ENCODE data around the gene ZDHHC14.

Gene ZDHHC14

DNA sequence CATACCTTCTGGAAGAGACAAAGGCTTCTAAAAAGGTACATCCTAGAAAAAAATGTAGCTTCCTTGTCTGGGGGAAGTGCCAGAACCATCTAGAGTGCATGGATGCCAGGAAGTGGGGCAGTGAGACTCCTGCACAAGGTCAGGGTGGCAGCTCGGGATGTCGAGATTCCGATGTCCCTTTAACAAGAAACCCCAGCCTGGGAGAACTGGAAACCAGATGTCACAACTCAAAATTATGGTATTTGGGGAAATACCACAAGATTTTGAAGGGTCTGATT, 168.4 kb downstream of the ZDHHC14 start:
- H3K4me3 ChIP-seq (replicated peaks; ENCODE audit: low read depth, low read length), result no peak overlapping the region
- DNase-seq (ENCODE audit: extremely low read depth, low read depth), result no peak
- TF ChIP-seq, protein P1, sequence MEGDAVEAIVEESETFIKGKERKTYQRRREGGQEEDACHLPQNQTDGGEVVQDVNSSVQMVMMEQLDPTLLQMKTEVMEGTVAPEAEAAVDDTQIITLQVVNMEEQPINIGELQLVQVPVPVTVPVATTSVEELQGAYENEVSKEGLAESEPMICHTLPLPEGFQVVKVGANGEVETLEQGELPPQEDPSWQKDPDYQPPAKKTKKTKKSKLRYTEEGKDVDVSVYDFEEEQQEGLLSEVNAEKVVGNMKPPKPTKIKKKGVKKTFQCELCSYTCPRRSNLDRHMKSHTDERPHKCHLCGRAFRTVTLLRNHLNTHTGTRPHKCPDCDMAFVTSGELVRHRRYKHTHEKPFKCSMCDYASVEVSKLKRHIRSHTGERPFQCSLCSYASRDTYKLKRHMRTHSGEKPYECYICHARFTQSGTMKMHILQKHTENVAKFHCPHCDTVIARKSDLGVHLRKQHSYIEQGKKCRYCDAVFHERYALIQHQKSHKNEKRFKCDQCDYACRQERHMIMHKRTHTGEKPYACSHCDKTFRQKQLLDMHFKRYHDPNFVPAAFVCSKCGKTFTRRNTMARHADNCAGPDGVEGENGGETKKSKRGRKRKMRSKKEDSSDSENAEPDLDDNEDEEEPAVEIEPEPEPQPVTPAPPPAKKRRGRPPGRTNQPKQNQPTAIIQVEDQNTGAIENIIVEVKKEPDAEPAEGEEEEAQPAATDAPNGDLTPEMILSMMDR (IDR thresholded peaks at IDR 0.05; ENCODE audit: low read depth, low read length, missing control alignments), result no peak

DNA sequence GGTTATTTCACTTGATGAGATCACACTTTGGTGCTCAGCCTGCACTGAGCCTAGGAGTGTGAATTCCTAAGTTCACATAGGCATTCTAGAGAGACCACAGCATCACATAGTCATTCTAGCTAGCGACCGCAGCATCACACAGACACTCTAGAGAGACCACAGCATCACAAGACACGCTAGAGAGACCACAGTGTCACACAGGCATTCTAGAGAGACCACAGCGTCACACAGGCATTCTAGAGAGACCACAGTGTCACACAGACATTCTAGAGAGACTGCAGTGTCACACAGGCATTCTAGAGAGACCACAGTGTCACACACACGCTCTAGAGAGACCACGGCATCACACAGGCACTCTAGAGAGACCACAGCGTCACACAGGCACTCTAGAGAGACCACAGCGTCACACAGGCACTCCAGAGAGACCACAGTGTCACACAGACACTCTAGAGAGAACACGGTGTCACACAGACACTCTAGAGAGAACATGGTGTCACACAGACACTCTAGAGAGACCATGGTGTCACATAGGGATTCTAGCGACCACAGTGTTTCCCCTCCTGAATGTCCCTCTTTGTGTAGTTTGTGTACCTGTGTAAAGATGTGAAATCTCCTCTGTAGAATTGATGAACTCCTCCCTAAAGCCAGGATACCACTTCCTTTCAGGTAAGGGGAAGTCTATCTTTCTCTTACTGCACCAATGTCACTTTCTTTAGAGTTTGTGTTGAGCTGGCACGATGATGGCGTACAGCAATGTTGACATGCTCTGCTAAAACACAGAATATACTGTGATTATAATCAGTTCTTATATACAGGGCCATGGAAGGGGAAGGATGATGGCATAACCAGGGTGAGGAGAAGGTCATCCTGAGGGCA, 169.4 kb downstream of the ZDHHC14 start:
- DNase-seq (ENCODE audit: extremely low read depth, low read depth), result no peak
- TF ChIP-seq, protein P1 (IDR thresholded peaks at IDR 0.05; ENCODE audit: low read depth, low read length, missing control alignments), result no peak
- no peak overlapping the region for H3K4me3 ChIP-seq (replicated peaks; ENCODE audit: low read depth, low read length)

DNA sequence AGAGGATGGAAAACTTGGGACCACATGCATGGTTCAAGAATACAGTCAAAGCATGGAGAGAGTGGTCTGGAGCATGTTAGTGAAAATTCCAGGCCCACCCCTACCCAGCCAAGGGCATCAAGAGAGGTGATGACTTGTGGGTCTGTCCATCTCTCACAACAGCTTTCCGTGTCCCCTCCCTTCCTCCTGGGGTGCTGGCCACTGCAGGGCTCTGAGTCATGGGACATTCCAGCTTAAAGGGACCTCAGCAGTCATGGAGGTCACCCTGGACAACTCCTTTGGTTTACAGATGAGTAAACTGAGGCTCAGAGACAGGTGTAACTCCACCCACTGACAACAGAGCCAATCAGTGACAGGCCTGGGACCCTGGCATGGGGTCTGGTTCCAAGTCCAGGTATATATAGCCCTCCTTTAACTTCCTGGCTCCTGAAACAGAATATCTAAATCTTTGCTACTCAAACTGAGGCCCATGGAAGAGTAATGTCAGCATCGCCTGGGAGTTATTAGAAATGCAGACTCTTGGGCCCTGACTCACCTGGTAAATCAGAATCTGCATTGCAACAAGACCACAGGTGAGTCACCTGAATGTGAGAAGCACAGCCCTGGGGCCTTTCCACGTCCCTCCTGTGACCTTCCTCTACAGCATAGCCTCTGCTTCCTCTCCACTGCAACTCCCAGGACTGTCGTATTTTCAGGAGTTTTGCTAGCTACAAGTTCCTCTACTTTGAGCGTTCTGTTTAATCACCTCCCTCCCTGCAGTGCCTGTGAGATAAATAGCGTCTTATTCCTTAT, 170.2 kb downstream of the ZDHHC14 start:
- no peak for DNase-seq (ENCODE audit: extremely low read depth, low read depth)
- TF ChIP-seq, protein P1 (IDR thresholded peaks at IDR 0.05; ENCODE audit: low read depth, low read length, missing control alignments), result no peak

DNA sequence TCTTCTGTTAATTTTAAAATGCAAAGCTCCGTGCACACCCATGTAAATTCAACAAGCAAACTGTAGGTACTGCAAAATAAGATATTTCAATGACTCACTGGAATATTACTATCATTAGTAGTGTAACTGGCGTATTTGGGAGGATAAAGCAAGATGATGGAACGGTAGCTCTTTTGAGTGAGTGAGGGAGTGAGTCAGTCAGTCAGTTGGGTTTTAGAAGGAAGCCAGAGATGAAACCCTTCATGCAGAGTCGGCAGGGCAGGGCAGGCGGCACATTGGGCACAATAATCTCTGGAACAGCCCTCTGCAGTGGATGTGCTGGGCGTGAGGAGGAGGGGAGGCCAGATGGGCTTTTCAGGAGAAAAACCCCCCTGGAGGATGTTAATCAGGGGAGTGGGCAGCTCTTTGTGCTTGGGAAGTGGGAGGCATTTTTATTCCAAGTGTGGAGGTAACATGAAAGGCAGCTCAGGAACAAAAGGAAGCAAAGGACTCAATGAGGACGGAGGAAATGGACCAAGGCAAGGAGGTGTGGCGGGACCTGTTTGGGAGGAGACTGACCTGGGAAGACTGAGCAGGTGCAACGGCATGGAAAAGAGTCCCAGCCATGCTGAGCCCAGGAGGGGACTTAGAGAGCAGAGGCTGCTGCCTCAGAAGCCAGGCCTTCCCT, 171.2 kb downstream of the ZDHHC14 start:
- TF ChIP-seq, protein P1 (IDR thresholded peaks at IDR 0.05; ENCODE audit: low read depth, low read length, missing control alignments), result no peak
- no peak for DNase-seq (ENCODE audit: extremely low read depth, low read depth)
- H3K4me3 ChIP-seq (replicated peaks; ENCODE audit: low read depth, low read length), result no peak overlapping the region

More for the DNA sequence above, 170.2 kb downstream of the ZDHHC14 start:
- no peak overlapping the region for H3K4me3 ChIP-seq (replicated peaks; ENCODE audit: low read depth, low read length)

DNA sequence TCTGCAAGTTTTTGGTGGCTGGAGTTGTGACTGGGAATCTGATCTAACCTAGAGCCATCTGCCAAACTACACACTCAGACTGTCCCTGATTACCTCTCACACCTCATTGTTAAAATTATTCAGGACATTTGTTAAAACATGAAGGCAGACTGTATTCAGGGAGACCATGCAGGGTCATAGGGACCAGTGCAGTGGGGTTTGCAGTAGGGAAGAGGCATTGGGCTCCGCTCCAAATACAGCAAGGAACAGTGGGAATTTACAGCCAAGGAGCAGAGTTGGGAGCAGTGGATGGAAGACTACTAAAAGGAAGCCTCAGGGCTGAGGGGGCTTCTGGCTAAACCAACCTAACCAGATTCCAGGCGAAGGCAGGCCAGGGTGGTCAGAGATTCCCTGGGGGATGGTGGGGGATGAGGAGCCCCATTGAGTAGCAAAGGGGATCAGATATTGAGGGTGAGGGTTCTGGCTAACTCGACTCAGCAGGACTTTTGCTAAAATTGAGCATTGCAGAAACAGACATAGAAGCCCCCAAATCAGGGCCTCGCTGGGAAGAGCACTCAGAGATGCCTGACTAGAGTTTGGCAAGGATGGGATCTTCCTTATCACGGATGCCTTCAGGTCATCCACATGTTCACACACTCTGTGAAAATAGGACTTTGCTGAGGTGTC, 172.0 kb downstream of the ZDHHC14 start:
- no peak overlapping the region for H3K4me3 ChIP-seq (replicated peaks; ENCODE audit: low read depth, low read length)
- TF ChIP-seq, protein P1 (IDR thresholded peaks at IDR 0.05; ENCODE audit: low read depth, low read length, missing control alignments), result no peak
- no peak for DNase-seq (ENCODE audit: extremely low read depth, low read depth)

DNA sequence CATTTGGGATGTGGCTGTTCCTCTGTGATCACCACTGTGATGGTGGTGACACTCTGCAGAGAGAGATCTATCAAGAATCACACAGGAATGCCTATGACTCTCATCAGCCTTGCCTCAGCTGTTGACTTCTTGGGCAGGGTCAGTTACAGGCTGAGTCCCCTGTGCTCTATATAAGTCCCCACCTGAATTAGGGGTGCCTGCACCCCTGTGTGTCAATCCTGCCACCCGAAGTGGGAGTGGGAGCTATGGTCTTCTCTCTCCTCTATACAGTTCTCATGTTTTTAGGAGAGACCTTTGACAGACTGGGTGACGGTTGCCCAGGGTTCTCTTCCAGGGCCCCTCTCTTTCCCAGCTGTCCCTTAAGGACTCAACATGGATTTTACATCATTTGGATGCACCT, 173.8 kb downstream of the ZDHHC14 start:
- DNase-seq (ENCODE audit: extremely low read depth, low read depth), result no peak
- no peak overlapping the region for H3K4me3 ChIP-seq (replicated peaks; ENCODE audit: low read depth, low read length)
- TF ChIP-seq, protein P1 (IDR thresholded peaks at IDR 0.05; ENCODE audit: low read depth, low read length, missing control alignments), result no peak

Data from HFF-Myc (cell line).